GM21737 (cell line): Measurements from ENCODE around the gene NKAIN2.
"Not testable (repeated sequence)": the region's sequence is repeated elsewhere in the genome, so short reads cannot be mapped to it uniquely, and the experiment has no call there.

ENCODE experiments used
- ATAC-seq: cut with Tn5 transposase; IDR thresholded peaks from one replicate; pipeline ENCODE4 v1.9.1; 2021; ENCODE audit warnings: mild to moderate bottlenecking, moderate library complexity; ENCODE audit not compliant: unreplicated experiment

The NKAIN2 gene

DNA sequence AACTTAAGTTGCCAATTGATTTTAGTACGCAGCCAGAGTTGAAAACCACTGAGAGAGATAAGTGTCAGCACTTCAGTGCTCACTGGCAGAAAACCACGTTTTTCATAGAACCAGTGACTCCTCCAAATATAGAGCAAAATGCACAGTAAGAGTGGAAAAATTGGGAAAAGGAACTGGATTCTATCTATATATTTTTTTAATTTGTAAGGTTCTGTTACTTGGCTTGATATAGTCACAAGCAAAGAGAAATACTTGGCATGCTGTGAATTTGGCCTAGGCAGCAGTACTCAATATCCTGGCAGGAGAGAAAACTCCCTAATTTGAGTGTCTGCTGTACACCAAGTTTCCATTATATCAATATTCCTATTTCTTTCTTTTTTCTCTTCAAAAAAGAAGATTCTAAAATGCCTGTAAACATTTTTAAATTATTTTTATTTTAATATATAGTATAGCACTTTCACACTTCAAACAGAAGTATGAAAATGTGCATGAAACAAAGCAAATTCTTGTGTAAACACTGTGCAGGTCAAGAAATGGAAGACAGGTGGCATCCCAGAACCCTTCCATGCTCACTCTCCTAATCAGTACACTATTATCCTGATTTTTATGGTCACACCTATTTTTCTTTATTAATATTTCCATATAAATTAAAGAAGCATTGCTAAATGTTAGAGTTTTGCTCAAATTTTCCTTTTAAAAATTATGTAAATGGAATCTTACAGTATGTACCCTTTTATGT is 596.8 kb downstream of the NKAIN2 start:
- ATAC-seq: no peak

DNA sequence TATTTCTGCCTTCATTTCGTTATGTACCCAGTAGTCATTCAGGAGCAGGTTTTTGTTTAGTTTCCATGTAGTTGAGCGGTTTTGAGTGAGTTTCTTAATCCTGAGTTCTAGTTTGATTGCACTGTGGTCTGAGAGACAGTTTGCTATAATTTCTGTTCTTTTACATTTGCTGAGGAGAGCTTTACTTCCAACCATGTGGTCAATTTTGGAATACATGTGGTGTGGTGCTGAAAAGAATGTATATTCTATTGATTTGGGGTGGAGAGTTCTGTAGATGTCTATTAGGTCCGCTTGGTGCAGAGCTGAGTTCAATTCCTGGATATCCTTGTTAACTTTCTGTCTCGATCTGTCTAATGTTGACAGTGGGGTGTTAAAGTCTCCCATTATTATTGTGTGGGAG is 606.8 kb downstream of the NKAIN2 start:
- not testable (repeated sequence) for ATAC-seq

DNA sequence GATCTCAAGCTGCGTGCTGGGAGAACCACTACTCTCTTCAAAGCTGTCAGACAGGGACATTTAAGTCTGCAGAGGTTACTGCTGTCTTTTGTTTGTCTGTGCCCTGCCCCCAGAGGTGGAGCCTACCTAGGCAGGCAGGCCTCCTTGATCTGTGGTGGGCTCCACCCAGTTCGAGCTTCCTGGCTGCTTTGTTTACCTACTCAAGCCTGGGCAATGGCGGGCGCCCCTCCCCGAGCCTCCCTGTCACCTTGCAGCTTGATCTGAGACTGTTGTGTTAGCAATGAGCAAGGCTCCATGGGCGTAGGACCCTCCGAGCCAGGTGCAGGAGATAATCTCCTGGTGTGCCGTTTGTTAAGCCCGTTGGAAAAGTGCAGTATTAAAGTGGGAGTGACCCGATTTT is 609.0 kb downstream of the NKAIN2 start:
- not testable (repeated sequence) for ATAC-seq

- no peak for ATAC-seq
Measured at GRCh38 chr6:124420116-124420840, 616.6 kb downstream of the NKAIN2 start.

DNA sequence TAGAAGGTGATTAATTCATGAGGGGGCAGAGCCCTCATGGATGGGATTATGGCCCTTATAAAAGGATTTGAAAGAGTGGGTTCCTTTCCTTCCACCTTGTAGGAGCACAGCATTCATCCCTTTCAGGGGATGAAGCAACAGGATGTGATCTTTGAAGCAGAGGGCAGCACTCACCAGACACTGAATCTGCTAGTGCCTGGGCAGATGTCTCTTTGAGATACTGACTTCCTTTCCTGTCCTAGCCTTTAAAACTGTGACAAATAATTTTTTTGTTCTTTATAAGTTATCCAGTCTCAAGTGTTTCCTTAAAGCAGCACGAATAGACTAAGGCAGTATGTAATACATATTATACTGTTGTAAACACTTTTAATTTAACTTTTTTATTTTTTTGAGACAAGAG is 620.0 kb downstream of the NKAIN2 start:
- ATAC-seq: no peak

GRCh38 chr6:124430740-124431318 is 627.2 kb downstream of the NKAIN2 start:
- no peak for ATAC-seq

GRCh38 chr6:124432620-124433019 is 629.0 kb downstream of the NKAIN2 start:
- ATAC-seq: no peak

DNA sequence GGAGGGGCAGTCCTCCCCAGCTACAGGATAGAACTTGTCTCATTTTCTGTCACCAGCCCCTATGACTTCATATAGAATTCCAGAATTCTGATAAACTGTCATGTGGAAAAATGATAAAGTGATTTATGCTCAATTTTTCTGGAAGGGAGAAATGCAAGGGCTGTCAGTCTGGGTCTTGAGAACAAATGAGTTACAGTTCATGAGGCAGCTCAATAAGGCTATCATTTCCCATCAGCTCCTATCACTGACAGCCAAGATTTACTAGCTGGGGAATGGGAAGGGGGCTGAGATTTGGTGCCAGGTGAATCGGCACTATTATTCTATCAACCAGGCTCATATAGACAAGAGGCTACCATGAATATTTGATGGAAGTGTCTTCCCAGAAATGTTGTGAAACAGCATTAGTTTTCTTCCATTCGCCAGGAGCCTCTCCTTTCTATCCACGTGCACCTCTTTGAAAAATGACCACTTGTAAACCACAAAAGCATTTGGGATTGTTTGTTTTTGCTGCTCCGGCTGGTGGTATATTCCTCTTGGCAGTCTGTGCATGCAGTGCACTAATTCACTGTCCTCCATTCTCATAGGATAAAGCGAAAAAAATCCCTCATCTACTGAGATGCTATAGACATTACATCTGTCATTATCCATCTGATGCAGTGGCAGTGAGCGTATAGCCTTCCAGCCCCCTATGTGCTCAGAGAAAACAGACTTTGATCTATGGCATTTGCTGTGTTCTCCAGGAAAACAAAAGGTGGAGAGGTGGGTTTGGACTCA is 629.9 kb downstream of the NKAIN2 start:
- ATAC-seq: no peak

DNA sequence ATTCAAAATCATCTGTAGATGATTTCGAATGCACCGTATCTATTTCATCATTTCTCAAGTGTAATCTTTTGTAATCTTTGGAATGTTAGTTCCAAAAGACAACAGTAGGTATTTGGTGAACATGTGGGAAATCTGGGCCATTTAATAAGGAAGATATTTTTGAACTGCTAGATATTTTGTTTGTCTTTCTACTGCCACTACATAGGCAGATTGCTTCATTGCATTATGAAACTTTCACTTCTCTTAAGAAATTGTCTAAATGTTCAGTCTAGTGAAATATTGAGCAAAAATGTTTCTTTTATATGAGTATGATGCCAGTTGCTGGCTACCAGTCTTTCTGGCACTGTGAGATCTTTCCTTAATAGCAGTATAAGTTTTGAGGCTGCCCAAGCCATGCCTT is 630.8 kb downstream of the NKAIN2 start:
- ATAC-seq: no peak

GRCh38 chr6:124436803-124437202 is 633.1 kb downstream of the NKAIN2 start:
- no peak for ATAC-seq

DNA sequence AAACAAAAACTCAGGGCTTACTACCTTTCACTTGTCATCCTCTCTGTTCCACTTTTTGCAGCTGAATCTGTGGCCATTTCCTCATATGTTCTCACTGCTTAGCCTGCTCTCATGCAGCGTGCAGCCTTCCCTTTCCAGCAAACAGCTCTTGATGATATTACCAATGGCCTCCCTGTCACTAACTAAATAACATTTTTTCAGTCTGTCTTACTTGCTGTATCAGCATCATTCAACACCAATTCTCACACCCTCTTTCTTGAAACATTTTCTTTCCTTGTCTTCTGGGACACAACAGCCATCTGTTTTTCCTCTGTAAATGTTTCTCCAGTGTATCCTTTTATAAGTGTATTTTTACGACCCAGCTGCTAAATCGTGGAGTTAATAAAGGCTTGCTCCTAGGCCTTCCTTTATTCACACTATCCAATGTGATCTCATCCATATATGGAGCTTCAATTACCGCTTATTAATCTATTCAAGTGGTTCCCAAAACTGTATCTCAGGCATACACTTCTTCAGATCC is 634.9 kb downstream of the NKAIN2 start:
- no peak for ATAC-seq

DNA sequence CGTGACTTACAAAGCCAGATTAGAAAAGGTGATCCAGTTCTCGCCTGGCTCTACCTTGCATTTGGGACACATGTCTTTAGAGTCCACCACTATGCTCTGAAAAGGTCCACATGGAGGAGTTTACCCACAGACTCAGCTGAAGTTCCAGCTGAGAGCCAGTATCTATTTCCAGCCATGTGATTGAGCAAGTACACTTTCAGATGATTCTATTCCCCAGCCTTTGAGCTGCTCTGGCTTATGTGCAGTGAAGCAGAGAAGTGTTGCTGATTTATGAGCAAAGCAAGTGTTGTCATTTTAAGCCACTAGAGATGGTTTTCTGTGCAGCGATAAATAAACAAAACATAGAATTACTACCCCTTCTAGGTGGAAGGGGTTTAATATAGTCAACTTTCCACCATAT is 637.8 kb downstream of the NKAIN2 start:
- no peak for ATAC-seq

DNA sequence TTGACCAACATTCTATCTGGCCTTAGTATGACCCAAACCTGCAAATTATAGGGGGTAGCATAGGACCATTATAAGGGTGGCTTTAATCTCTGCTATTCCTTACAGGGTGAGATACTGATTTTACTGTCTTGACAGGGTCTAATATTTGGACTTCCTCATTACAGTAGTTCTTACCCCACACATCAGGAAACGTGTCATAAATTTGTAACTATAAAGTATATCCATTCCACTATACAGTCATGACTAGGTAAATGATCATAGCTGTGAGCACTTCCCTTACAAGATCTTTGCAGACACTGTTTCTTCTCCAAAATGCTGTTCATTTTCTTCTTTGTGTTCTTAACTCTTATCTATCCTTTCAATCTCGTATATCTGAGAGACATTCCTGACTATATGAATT is 639.9 kb downstream of the NKAIN2 start:
- no peak for ATAC-seq

DNA sequence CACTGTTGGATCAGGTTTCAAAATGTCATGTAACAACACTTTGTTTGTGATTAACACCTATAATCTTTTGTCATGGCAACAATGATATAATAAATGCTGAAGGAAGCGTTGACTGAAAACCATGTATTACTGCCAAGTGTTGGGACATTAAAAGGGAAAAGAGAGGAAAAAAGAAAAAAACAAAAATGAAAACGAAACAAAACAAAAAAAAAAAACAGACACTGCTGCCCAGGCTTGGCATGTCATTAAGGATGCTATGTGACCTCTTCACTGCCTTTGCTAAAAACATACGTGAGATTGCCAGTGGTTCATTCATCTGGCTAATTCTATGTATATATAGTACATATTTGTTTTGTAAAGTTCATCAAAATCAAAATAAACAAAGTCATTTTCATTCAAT is 641.9 kb downstream of the NKAIN2 start:
- ATAC-seq: no peak

- no peak for ATAC-seq
Measured at GRCh38 chr6:124446961-124447360, 643.3 kb downstream of the NKAIN2 start.

DNA sequence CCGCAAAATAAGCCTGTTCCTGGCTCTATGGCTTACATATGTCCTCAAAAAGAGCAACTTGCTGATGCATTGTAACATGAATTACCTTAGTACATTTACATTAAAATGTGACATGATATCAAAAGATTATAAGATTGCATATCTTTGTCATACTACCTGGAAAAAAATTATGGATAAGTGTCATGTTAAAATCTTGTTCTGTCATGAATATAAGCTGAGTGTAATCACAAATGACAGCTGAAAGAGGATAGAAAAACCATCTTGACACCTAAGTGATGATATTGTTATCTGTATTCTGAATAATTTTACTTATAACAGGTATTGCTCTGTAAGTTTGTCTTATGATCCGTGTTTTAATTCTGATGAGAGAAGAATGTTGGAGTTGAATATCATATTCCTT is 655.6 kb downstream of the NKAIN2 start:
- no peak for ATAC-seq

DNA sequence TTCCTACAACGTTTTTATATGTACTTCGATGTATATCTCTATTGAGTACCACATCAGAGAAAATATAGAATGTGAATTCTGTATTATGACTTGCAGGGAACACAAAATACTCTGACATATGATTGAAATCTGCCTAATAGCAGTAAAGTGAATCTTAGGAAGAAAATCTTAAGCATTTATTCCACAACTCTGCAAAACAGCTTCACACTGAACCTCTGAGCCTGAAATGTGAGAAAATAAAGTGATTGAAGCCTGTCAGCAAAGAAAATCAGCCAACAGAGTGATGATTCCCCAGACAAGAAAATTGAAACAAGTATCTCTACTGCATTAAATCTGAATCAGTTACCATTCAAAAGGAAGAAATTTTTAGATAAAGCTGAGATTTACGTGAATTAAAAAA is 659.1 kb downstream of the NKAIN2 start:
- no peak for ATAC-seq

GRCh38 chr6:124463271-124463670 is 659.6 kb downstream of the NKAIN2 start:
- ATAC-seq: no peak

GRCh38 chr6:124464600-124464999 is 660.9 kb downstream of the NKAIN2 start:
- not testable (repeated sequence) for ATAC-seq

DNA sequence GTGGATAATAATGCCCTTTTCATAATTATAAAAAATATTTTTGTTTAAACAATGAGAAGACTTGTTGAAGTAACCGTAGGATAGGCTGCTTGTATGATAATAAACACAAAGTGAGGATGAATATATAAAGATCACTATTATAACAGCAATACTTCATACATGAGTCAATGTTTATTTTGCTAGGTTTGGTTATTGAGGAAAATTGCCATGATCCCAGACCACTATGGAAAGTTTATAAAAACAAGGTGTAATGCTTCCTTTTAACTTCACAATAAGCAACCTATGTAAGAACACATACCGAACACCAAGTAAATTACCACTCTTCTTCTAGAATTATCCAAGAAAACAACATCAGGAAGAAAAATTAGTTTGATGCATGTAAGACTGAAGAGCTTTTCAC is 663.3 kb downstream of the NKAIN2 start:
- ATAC-seq: no peak

- no peak for ATAC-seq
Measured at GRCh38 chr6:124467366-124467765, 663.7 kb downstream of the NKAIN2 start.
